MM.1S (cell line): Measurements from ENCODE around the gene SLC18A3.

Experiments used
- DNase-seq: peaks from one replicate; pipeline ENCODE4 v3.0.0-alpha.2; 2015
- H2AFZ ChIP-seq: fragments of 300-600 bp; sonication (generic); 2 replicates; pipeline ENCODE4 v1.6.0; 2016; ENCODE audit warnings: antibody characterized with exemption, low read length
- H3F3A ChIP-seq: fragments of 300-600 bp; sonication (generic); 2 replicates; pipeline ENCODE4 v1.6.1; 2016; ENCODE audit warnings: mild to moderate bottlenecking, antibody characterized with exemption, low read length, moderate library complexity, mixed read lengths; ENCODE audit not compliant: insufficient read depth
- H3K27ac ChIP-seq: fragments of 300-600 bp; sonication (generic); 2 replicates; pipeline ENCODE4 v1.5.1; 2016; ENCODE audit warnings: mild to moderate bottlenecking, low read length
- H3K27me3 ChIP-seq: fragments of 300-600 bp; sonication (generic); replicated peaks from 2 replicates; pipeline ENCODE4 v1.6.0; 2016; ENCODE audit warnings: low read length; ENCODE audit not compliant: insufficient read depth
- H3K36me3 ChIP-seq: fragments of 300-600 bp; sonication (generic); replicated peaks from 2 replicates; pipeline ENCODE4 v1.6.1; 2016; ENCODE audit warnings: mild to moderate bottlenecking, low read length, mixed read lengths; ENCODE audit not compliant: insufficient read depth
- H3K4me1 ChIP-seq: fragments of 300-600 bp; sonication (generic); 2 replicates; pipeline ENCODE4 v1.6.1; 2016; ENCODE audit warnings: low read length, mixed read lengths
- H3K4me2 ChIP-seq: fragments of 300-600 bp; sonication (generic); 2 replicates; pipeline ENCODE4 v1.6.0; 2016; ENCODE audit warnings: low read depth, low read length
- H3K4me3 ChIP-seq: fragments of 300-600 bp; sonication (generic); 2 replicates; pipeline ENCODE4 v1.5.1; 2016; ENCODE audit warnings: low read length, mixed read lengths
- H3K79me2 ChIP-seq: fragments of 300-600 bp; sonication (generic); 2 replicates; pipeline ENCODE4 v1.6.1; 2016; ENCODE audit warnings: mixed run types, low read length, mixed read lengths
- H3K9ac ChIP-seq: fragments of 300-600 bp; sonication (generic); 2 replicates; pipeline ENCODE4 v1.6.1; 2016; ENCODE audit warnings: low read length, mixed read lengths
- H3K9me2 ChIP-seq: fragments of 300-600 bp; sonication (generic); replicated peaks from 2 replicates; pipeline ENCODE4 v1.6.1; 2016; ENCODE audit warnings: mild to moderate bottlenecking, low read length, mixed read lengths; ENCODE audit not compliant: insufficient read depth
- H3K9me3 ChIP-seq: fragments of 300-600 bp; sonication (generic); replicated peaks from 2 replicates; pipeline ENCODE4 v1.6.1; 2016; ENCODE audit warnings: mild to moderate bottlenecking, low read length, mixed read lengths; ENCODE audit not compliant: insufficient read depth
- H4K20me1 ChIP-seq: fragments of 300-600 bp; sonication (generic); 2 replicates; pipeline ENCODE4 v1.6.1; 2016; ENCODE audit warnings: mild to moderate bottlenecking, low read length, moderate library complexity, mixed read lengths; ENCODE audit not compliant: insufficient read depth
- EZH2 ChIP-seq: fragments of 300-600 bp; sonication (generic); optimal IDR thresholded peaks from 2 replicates; pipeline ENCODE3; 2017; ENCODE audit warnings: low read depth, mild to moderate bottlenecking, antibody characterized with exemption, low read length, mixed read lengths
- EZH2phosphoT487 ChIP-seq: fragments of 300-600 bp; sonication (generic); IDR thresholded peaks from 2 replicates; pipeline ENCODE4 v1.6.1; 2018; ENCODE audit warnings: antibody characterized with exemption, low read length
- TF ChIP-seq, protein P1 (sequence below): fragments of 300-600 bp; sonication (generic); IDR thresholded peaks from 2 replicates; pipeline ENCODE4 v1.5.1; 2016; ENCODE audit warnings: antibody characterized with exemption, low read length, mixed read lengths

SLC18A3 gene

DNA sequence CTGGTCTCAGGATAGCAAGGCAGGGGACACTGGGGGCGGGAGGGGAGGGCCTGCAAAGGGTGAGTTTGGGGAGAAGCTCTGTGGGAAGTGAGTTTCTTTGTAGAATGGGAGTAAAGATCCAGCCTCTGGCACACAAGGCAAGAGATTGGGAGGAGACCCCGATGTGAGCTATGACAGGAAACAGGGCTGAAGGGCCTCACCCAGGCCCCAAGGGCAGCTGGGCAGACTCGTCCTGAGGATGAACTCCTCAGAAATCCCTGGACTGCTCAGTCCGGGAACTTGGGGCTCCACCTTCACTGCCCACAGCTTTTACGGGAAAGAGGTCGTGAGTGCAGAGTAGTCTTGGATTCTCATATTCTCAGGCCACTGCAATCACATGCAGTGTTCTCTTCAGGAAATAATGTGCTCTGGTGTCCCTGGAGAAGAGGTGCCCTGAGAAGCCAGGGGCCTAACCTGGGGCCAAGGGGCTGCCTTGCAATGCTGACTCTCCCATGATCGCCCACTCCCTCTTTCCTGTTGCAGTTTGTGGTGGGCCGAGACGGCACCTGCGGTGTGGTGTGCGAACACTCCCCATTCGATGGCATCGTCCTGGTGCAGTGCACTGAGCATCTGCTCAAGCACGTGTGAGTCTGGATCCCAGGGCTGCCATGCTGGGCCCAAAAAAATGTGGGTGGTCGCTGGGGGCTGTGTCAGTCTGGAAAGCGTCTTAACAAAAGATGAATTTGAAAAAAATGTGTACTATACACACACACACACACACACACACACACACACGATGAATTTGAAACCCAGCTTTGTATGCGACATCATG, 38.1 kb downstream of the SLC18A3 start:
- Histone ChIP-seq H3F3A (no peaks in the 10 kb centered on the region), H3K4me3 (no peak overlapping the region), H3K9ac (no peak overlapping the region), H3K9me3 (no peaks in the 10 kb centered on the region), H3K36me3 (no peaks in the 10 kb centered on the region), H3K4me1 (no peaks in the 10 kb centered on the region), H3K27ac (no peak overlapping the region), H4K20me1 (no peaks in the 10 kb centered on the region), H3K79me2 (no peaks in the 10 kb centered on the region), H3K4me2 (no peak overlapping the region), H2AFZ (no peak overlapping the region), H3K9me2 (no peaks in the 10 kb centered on the region), H3K27me3 (no peaks in the 10 kb centered on the region)
- DNase-seq: no peak
- TF ChIP-seq EZH2phosphoT487: no peak
- TF ChIP-seq, protein P1, sequence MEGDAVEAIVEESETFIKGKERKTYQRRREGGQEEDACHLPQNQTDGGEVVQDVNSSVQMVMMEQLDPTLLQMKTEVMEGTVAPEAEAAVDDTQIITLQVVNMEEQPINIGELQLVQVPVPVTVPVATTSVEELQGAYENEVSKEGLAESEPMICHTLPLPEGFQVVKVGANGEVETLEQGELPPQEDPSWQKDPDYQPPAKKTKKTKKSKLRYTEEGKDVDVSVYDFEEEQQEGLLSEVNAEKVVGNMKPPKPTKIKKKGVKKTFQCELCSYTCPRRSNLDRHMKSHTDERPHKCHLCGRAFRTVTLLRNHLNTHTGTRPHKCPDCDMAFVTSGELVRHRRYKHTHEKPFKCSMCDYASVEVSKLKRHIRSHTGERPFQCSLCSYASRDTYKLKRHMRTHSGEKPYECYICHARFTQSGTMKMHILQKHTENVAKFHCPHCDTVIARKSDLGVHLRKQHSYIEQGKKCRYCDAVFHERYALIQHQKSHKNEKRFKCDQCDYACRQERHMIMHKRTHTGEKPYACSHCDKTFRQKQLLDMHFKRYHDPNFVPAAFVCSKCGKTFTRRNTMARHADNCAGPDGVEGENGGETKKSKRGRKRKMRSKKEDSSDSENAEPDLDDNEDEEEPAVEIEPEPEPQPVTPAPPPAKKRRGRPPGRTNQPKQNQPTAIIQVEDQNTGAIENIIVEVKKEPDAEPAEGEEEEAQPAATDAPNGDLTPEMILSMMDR: no peak
- TF ChIP-seq EZH2: no peak

DNA sequence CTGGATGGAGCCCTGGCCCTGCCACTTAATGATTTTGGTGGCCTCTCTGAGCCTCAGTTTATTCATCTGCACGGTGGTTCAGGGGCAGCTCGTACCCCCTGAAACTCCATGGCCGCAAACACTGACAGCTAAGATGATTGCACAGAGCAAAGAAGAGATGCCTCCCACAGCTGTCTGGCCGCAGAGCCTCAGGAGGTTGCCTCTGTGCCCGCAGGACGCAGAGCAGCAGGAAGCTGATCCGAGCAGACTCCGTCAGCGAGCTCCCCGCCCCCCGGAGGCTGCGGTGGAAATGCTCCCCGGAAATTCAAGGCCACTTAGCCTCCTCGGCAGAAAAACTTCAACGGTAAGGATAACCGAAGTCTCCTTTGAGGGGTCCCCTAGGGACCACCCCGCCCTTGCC, 39.2 kb downstream of the SLC18A3 start:
- Histone ChIP-seq H3K36me3 (no peaks in the 10 kb centered on the region), H3K4me2 (no peak overlapping the region), H3K79me2 (no peaks in the 10 kb centered on the region), H3K9me2 (no peaks in the 10 kb centered on the region), H3F3A (no peaks in the 10 kb centered on the region), H3K27me3 (no peaks in the 10 kb centered on the region), H3K27ac (no peak overlapping the region), H3K4me1 (no peaks in the 10 kb centered on the region), H3K9me3 (no peaks in the 10 kb centered on the region), H4K20me1 (no peaks in the 10 kb centered on the region), H3K4me3 (no peak overlapping the region), H3K9ac (no peak overlapping the region), H2AFZ (no peak overlapping the region)
- DNase-seq: no peak
- TF ChIP-seq EZH2phosphoT487 (no peak), EZH2 (no peak)
- TF ChIP-seq, protein P1: no peak

DNA sequence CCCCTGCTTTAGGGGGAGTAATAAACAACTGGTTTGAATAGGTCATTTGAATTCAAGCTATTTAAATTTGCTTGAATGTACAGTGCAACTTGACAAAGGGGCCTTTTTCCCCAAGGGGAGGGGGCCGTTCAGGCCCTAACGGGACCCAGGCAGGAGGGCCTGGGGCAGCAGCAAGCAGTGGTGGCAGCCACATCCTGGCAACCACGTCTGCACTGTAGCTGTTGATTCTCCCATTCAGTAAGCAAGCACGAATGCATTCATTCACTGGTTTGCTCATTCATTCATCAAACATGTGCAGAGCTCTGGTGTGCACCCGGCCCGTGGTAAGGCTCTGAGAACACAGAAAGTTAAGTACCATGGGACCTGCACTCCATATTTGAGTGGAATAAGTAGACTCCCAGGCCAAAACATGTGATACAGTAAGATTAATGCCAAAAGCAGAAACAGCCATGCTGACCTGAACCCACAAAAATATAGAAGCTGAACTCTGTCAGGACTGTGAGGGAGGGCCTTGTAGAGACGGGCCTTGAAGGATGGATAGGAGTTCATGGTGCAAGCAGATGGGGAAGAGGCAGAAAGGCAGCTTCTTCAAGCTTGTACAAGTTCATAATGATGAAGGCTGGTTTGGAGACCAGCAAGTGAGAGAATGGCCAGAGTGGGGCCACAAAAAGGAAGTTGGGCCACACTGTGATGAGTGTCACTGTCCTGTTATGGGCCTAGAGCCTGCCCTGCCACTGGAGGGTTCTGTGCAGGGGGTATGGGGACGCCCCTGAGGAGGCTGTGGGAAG, 40.0 kb downstream of the SLC18A3 start:
- Histone ChIP-seq H3K9me2 (no peaks in the 10 kb centered on the region), H4K20me1 (no peaks in the 10 kb centered on the region), H3K4me1 (no peaks in the 10 kb centered on the region), H3F3A (no peaks in the 10 kb centered on the region), H3K4me3 (no peak overlapping the region), H2AFZ (no peak overlapping the region), H3K27me3 (no peaks in the 10 kb centered on the region), H3K79me2 (no peaks in the 10 kb centered on the region), H3K9ac (no peak overlapping the region), H3K9me3 (no peaks in the 10 kb centered on the region), H3K4me2 (no peak overlapping the region), H3K36me3 (no peaks in the 10 kb centered on the region), H3K27ac (no peak overlapping the region)
- DNase-seq: no peak
- no peak for TF ChIP-seq EZH2phosphoT487
- TF ChIP-seq EZH2: no peak
- TF ChIP-seq, protein P1: no peak
